ENCODE measurements around the gene ANKS3.

The ANKS3 gene, protein sequence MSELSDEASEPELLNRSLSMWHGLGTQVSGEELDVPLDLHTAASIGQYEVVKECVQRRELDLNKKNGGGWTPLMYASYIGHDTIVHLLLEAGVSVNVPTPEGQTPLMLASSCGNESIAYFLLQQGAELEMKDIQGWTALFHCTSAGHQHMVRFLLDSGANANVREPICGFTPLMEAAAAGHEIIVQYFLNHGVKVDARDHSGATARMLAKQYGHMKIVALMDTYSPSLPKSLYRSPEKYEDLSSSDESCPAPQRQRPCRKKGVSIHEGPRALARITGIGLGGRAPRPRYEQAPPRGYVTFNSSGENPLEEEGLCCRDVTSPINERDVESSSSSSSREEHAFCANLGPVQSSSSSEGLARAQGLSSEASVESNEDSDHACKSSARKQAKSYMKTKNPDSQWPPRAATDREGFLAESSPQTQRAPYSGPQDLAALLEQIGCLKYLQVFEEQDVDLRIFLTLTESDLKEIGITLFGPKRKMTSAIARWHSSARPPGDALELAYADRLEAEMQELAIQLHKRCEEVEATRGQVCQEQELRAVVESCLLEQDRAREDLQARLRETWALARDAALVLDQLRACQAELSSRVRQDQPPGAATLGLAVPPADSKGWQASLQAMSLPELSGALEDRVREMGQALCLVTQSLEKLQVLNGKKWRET

DNA sequence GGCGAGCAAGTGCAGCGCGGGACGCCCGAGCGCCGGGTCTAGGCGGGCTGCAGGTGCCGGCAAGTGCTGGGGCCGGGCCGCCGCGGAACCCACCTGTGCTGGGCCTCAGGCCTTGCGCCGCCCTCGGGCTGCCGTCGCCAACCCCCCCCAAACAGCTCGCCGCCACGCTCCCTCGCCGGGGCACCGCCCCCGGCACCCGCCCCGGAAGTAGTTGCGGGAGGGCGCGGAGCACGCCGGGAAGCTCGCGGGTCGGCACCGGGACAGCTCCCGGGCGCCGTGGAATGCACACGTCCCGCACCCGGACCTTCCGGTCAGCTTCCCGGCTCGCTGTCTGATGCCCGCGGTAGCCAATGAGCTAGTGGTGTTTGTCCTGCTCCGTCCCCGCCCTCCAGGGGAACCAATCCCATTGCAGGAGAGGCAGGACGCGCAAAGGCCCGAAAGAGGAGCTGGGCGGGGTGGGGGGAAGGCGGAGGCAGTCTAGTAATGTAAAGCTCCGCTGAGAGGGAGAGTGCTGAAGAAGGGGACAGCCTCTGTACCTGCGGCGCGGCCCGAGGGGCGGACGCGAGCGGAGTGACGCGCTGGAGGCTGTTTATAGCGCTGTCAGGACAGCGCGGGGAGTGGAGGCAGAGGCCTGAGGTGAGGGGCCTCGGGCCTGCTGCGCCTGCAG lies at the start of gene ANKS3, which contains the start of gene DNAAF8:
ANKS3 (minus strand) TSS at position 209 of the 667 bp plus-strand sequence. CDS start 4,122 bp downstream, outside the sequence.
DNAAF8 (plus strand) TSS at position 475 of the 667 bp plus-strand sequence. CDS start 1,978 bp downstream, outside the sequence.
- DNase-seq (ENCODE audit: low spot score), result peak; percentile 75

DNA sequence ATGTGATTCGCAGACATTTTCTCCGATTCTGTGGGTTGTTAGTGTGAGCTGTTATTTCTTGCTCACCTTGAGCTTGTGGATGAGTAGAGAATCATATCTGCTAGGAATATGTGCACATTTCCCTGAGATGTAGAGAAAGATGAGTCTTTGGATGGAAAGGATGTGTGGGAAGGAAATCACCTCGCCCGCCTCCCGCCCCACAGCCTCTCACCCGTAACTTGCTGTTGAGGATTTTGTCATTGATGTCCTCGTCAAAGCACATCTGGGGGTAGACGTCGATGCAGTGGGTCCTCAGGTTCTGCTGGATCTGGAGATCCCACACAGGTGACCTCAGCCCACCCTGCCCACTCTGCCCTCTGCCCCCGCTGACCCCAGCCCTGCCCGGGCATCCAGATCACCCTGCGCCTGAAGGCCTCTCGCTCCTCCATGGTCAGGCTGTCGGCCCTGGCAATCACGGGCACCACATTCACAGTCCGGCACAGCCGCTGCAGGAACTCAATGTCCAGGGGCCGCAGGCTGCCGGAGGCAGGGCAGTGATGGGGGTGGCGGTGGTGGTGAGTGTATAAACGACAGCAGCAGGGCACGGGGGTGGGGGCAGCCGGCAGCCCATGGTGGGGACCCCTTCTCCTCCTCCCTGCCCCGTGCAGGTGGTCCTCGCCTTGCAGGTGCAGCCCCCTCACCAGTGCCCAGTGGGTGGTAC lies 49.3 kb upstream of the ANKS3 start:
- no peak for DNase-seq (ENCODE audit: low spot score)

DNA sequence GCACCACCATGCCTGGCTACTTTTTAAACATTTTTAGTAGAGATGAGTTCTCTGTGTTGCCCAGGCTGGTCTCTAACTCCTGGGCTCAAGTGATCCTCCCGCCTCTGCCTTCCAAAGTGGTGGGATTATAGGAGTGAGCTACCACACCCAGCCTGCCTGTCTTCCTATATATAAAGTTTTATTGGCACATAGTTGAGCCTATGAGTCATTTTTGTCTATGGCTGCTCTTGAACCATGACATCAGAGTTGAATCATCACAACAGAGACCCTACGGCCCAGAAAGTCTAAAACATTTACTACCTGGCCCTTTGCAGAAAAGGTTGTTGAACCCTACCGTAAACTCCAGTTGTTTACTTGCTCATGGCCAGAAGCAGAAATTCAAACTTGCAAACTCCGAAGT lies 46.2 kb upstream of the ANKS3 start:
- no peak for DNase-seq (ENCODE audit: low spot score)

DNA sequence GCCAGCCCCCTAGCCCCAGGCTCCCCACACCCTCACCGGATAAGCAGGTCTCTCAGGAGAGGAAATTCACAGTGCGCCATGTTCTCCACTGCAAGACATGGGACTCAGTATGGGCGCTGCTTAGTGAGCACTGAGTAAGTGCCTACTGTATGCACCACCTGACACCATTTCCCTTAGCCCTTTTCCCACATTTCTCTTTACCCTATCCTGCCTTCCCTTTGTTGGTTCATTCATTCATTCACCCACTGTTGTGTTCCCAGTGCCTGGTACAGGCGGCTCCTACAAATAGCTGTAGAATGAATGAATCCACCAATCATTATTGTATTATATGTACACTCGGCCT lies 44.0 kb upstream of the ANKS3 start:
- DNase-seq (ENCODE audit: low spot score), result no peak

DNA sequence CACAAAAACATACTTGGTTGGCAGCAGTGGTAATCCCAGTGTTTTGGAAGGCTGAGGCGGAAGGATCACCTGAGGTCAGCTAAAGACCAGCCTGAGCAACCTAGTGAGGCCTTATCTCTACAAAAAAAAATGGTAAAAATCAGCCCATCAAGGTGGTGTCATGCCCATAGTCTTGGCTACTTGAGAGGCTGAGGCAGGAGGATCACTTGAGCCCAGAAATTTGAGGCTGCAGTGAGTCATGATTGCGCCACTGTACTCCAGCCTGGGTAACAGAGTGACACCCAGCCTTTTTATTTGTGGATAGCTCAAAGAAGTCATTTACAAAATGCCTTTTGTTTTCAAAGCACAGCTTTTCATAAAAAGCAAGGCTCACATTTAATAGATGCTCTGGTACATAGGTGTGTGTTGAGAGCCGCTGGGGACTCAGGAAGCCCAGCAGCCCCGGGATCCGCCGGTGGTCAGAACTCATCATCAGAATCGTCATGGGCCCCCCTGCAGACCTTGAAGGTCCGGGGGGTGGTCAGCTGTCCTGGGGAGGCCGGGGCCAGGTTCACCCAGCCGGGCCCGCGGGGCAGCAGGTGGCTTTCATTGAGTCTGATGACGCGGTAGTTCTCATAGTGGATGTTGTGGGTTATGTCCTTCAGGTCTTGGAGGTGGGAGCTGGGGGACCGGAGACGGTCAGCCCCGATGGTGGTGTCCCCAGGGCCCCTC lies 43.4 kb upstream of the ANKS3 start:
- DNase-seq (ENCODE audit: low spot score), result no peak

DNA sequence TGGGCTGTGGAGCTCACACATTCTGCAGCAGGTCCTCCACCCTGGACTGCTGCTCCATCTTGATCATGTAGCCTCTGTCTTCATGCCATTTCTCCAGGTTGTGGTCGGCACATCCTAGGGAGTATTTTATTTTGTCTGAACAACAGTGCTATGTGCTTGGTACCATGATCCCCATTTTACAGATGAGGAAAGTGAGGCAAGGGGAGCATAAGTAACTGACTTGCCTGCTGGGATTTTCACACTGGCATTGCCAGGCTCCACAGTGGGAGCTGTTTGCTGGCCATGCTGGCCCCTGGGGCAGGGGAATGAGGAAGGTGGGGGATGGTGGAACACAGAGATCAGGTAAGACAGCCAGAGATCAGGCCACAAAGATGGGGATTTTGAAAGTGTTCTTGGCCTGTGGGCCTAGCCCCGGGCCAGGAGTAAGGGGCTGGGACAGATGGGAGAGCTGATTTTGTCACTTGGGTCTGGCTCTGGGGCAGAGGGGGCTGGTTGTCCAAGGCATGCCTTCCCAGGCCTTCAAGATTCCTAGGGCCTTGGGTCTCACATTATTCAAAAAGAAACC lies 42.2 kb upstream of the ANKS3 start:
- no peak for DNase-seq (ENCODE audit: low spot score)

DNA sequence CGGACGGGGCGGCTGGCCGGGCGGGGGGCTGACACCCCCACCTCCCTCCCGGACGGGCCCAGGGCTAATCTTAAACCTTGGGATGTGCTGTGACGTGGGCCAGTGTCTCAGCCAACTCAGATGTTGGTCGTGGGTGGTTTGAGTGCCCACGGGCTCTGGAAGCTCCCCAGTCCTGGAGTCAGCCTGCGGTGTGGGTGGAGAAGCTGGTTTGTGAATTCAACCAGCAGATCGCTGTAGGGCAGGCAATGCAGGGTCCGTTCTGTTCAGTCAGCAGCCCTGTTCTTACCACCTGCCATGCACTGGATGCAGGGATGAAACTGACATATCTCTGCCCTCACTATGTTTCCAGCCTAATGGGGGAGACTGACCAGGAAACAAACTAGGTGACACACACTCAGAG lies 40.9 kb upstream of the ANKS3 start:
- no peak for DNase-seq (ENCODE audit: low spot score)

DNA sequence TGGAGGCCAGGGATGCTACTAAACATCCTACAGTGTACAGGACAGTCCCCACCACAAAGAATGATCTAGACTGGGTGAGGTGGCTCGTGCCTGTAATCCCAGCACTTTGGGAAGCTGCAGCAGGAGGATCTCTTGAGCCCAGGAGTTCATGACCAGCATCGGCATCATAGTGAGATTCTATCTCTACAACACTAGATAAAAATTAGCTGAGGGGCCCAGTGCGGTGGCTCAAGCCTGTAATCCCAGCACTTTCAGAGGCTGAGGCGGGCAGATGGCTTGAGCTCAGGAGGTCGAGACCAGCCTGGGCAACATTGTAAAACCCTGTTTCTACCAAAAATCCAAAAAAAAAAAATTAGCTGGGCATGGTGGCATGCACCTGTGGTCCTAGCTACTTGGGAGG lies 38.3 kb upstream of the ANKS3 start:
- no peak for DNase-seq (ENCODE audit: low spot score)

DNA sequence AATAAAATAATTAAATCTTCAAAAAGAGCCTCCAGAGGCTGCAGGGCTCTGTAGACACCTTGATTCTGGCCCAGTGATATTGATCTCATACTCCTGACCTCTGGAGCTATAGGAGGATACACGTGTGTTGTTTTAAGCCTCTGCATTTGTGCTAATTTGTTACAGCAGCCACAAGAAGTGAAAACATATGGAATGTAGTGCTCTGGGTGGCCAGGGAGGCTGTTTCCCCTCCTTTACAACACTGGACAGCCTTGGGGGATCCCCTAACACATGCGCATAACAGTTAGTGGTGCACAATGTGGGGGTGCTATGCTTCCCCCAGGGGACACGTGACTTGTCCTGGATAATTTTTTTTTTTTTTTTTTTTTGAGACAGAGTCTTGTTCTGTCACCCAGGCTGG lies 37.6 kb upstream of the ANKS3 start:
- DNase-seq (ENCODE audit: low spot score), result no peak

DNA sequence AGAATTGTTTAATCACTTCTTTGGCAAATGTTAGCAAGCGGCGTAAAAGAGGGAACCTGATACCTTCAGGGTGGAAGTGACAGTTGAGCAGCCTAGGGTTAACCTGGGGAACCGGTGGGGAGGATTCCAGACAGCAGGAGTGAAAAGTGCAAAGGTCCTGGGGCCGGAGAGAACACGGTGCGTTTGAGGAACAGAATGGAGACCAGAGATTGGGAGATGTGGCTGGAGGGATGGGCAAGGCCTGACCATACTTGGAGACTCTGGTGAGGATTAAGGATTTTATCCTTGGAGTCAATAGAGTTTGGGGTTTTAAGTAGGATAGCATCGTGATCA lies 35.2 kb upstream of the ANKS3 start:
- no peak for DNase-seq (ENCODE audit: low spot score)

DNA sequence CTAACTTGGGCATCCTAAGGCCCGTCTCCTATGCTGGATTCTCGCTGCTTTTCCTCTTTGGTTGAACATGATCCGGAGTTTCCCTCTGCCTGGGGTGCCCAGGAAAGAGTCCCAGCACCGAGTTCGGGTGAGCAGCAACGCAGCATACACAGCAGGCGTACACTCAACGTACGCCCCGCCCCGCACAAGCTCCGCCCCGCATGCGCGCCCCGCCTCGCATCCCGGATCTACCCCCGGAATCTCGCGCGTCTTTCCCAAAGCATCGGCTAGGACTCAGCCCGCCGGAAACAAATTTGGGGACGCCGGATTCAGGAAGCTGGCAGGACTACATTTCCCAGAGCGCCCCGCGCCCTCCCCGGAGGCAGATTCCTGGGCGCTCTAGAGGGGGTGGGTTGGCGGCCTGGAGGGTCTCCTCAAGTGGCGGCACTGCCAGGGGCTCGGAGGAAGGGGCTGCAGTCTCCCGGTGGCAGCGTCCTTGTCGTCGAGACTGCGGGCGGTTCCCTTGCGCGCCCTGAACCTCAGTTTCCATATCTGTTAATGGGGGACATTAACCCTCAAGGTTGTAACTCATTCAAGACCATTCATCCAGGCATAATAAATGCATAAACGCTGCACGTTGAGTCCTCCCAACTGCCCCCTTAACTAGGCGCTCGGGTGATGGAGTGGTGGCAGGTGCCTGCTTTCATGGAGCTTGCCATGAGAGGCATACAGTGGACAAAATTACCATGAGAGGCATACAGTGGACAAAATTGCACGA lies 34.7 kb upstream of the ANKS3 start:
- peak; percentile 90 for DNase-seq (ENCODE audit: low spot score)

DNA sequence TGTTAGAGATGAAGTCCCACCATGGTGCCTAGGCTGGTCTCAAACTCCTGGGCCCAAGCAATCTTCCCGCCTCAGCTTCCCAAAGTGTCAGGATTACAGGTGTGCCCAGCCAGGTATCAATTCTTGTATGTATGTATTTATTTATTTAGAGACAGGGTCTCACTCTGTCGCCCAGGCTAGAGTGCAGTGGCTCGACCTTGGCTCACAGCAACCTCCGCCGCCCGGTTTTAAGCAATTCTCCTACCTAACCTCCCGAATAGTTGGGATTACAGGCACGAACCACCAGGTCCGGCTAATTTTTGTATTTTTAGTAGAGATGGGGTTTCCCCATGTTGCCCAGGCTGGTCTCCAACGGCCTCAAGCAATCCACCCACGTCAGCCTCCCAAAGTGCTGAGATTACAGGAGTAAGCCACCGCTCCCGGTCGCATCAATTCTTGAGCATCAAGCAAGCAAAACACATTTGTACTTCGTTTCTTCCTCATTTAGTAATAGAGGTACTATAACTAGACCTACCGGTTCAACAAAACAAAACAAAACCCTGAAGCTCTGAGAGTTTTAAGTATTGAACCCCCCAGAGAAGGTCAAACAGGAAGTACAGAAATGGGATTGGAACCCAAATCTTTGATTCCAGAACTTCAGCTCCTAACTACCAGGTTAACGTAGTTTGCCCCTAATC lies 33.9 kb upstream of the ANKS3 start:
- DNase-seq (ENCODE audit: low spot score), result no peak

DNA sequence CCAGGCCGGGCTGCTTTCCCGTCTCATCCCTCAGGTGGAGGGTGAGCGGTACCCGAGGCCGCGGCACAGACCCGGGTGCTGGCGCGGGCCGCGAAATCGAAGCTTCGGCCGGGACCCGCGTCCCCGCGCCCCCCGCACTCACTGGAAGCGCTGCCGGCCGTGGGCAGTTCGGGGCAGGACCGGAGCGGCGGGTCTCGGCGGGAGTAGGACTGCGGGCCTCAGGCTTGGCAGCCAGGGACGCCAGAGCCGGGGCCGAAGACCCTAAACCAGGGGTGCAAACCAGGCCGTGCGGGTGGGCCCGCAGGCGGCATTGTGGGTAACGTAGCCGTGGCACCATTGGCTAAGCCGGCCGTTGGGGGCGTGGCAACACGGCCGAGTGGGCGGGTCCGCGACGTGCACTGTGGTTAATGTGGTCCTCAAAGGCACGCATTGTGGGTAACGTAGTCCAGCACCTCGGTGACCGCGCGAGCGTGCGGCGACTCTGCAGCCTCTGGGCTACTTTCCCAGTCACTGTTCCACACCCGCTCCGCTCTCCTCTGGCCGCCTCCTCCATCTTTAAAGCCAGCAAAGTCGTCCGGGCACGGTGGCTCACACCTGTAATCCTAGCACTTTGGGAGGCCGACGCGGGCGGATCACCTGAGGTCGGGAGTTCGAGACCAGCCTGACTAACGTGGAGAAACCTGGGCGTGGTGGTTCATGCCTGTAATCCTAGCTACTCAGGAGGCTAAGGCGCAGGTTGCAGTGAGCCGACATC lies 33.0 kb upstream of the ANKS3 start, which contains the start of gene ZNF500:
ZNF500 (minus strand) TSS at position 288 of the 754 bp plus-strand sequence. CDS start 1,184 bp downstream, outside the sequence.
- DNase-seq (ENCODE audit: low spot score), result peak; percentile 97

DNA sequence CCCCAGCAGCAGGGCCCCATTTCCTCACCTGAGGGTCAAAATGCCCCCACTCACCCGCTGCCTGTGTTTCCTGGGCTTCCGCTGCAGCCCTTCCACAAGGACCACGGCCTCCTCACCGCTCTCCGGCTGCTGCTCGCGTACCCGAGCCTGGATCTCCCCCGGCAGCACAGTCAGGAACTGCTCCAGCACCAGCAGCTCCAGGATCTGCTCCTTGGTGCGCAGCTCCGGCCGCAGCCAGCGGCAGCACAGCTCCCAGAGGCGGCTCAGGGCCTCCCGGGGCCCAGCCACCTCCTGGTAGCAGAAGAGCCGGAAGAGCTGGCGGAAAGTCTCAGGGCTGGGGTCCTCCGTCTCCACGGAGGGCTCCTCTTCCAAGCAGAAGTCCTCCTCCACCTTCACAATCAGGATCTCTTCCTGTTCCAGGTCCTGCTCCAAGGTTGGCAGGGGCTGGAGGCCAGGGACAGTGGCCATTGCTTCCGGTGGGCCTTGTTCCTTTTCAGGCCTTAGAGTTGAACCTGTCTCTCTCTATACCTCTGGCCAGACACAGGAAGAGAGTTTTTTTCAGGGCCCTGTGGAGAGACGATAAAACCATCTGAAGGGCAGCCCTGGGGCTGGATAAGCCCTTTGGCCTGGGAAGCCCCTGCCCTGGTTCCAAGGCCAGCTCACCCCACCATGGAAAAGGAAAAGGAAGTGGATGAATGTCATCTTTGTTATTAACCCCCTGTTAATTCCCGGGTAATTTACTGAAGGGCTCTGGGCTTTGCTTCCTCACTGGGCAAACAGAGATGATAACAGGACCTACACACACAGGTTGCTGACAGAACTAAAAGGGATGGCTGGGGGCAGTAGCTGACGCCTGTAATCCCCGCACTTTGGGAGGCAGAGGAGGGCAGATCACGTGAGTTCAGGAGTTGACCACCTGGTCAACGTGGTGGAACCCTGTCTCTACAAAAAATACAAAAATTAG lies 31.7 kb upstream of the ANKS3 start:
- DNase-seq (ENCODE audit: low spot score), result no peak

DNA sequence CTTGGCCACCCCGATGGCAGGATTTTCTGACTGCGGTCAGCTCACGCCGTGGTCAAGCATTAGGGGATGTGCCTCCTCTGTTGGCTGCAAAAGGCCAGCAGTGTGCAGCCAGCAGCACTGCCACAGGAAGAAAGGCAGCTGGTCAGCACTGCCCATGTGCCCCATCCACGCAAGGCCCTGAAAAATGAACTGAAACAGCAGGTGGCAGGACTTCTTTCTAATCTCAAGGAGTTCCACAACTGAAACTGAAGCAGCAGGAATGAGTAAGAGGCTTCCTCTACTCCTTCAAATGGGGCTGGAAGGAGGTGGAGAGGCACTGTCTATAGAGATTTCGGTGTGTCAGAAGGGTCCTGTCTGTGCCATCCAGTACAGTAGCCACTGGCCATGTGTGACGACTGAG lies 29.7 kb upstream of the ANKS3 start:
- no peak for DNase-seq (ENCODE audit: low spot score)

DNA sequence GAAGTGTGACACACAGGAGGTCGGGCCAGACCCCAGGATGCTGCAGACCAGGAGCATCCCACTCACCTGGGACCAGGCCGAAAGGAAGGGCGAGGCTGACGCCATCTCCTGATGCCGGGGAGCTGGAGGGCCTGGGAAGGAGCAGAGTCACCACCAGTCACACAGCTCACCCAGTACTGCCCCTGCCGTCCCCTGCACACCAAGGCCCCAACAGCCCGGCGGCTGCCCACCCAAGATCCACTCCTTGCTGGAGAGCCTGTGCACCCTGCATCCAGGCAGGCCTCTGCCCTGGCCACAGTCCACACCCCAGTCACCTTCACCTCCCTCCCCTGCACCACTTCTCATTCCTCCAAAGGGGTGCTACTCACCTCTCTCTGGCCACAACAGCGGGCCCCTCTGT lies 28.1 kb upstream of the ANKS3 start:
- DNase-seq (ENCODE audit: low spot score), result no peak

DNA sequence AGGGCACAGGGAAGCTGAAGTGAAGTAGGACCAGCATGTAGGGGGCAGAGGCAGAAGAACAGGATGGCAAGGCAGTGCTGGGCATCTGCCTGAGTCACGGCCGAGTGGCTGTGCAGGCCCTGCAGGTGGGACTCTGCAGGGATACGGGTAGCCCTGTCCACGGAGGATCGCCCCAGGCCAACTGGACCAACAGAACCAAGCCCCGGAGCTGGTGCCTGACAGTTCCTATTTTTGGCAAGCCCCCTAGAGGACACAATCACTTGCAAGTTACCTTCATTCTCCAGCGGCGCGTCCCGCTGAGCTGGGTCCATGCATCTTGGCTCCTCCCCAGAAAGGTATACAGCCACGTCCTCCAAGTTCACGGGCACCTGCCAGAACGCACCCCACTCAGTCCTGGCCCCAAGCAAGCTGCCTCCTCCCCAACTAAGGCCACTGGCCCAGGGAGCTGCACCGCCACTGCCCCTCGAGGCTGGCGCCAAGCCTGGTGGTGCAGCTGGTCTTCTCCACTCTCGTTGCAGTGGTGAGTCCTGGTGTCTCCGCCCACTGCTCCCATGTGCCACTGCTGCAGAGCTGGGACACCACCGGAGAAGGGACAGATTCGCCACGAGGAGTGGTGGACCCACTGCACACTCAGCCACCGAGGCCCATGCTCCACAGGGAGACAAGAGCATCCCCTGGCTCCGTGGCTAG lies 26.3 kb upstream of the ANKS3 start:
- no peak for DNase-seq (ENCODE audit: low spot score)

DNA sequence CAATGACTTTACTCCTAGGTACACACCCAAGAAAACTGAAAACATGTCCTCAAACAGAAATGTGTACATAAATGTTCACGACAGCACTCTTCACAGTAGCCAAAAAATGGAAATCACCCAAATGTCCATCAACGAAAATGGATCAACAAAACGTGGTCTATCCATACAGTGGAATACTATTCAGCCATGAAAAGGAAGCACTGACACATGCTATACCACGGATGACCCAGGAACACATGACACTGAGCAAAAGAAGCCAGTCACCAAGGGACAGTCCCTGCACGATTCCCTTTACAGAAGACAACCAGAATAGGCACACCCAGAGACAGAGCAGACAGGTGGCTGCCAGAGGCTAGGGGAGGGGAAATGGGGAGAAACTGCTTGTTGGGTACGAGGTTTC lies 21.6 kb upstream of the ANKS3 start:
- DNase-seq (ENCODE audit: low spot score), result no peak

All from CD4-positive, alpha-beta T cell treated with Interleukin-2 at 100 ng/mL for 4 hours (primary cell).